HG03108 (cell line): ENCODE data around the gene SLC2A9.
"Not testable (repeated sequence)": the region's sequence is repeated elsewhere in the genome, so short reads cannot be mapped to it uniquely, and the experiment has no call there.

Source experiments
- ATAC-seq: cut with Tn5 transposase; IDR thresholded peaks from one replicate; pipeline ENCODE4 v1.9.1; 2021; ENCODE audit warnings: moderate library complexity; ENCODE audit not compliant: unreplicated experiment

The SLC2A9 gene

GRCh38 chr4:10002278-10002677 lies 19.0 kb downstream of the SLC2A9 start:
- no peak for ATAC-seq

- ATAC-seq, result no peak
Measured at GRCh38 chr4:10001757-10002156, 19.5 kb downstream of the SLC2A9 start.

- peak; percentile 33 for ATAC-seq
Measured at GRCh38 chr4:9999956-10000561, 21.2 kb downstream of the SLC2A9 start.

GRCh38 chr4:9997886-9998285 lies 23.4 kb downstream of the SLC2A9 start:
- ATAC-seq, result no peak

GRCh38 chr4:9996319-9997110 lies 24.8 kb downstream of the SLC2A9 start:
- ATAC-seq, result no peak

- ATAC-seq, result peak; percentile 77
Measured at GRCh38 chr4:9994246-9994847, 26.9 kb downstream of the SLC2A9 start.

GRCh38 chr4:9989918-9990635 lies 31.2 kb downstream of the SLC2A9 start:
- ATAC-seq, result no peak

- no peak for ATAC-seq
Measured at GRCh38 chr4:9988933-9989332, 32.4 kb downstream of the SLC2A9 start.

GRCh38 chr4:9988363-9988749 lies 32.9 kb downstream of the SLC2A9 start:
- no peak for ATAC-seq

GRCh38 chr4:9987749-9988362 lies 33.4 kb downstream of the SLC2A9 start:
- no peak for ATAC-seq

- no peak for ATAC-seq
Measured at GRCh38 chr4:9984621-9985020, 36.7 kb downstream of the SLC2A9 start.

GRCh38 chr4:9983211-9983610 lies 38.1 kb downstream of the SLC2A9 start:
- ATAC-seq, result no peak

- not testable (repeated sequence) for ATAC-seq
Measured at GRCh38 chr4:9981899-9982298, 39.4 kb downstream of the SLC2A9 start.

GRCh38 chr4:9980898-9981297 lies 40.4 kb downstream of the SLC2A9 start:
- ATAC-seq, result no peak

GRCh38 chr4:9979101-9979701 lies 42.1 kb downstream of the SLC2A9 start:
- no peak for ATAC-seq

- no peak for ATAC-seq
Measured at GRCh38 chr4:9977518-9978031, 43.7 kb downstream of the SLC2A9 start.

- ATAC-seq, result no peak
Measured at GRCh38 chr4:9976781-9977180, 44.5 kb downstream of the SLC2A9 start.

GRCh38 chr4:9976293-9976692 lies 45.0 kb downstream of the SLC2A9 start:
- ATAC-seq, result no peak

GRCh38 chr4:9971711-9972110 lies 49.6 kb downstream of the SLC2A9 start:
- no peak for ATAC-seq

GRCh38 chr4:9970399-9971011 lies 50.8 kb downstream of the SLC2A9 start:
- peak; percentile 79 for ATAC-seq
